Measurements from ENCODE around the gene SLC1A5.

- TF ChIP-seq EZH2phosphoT487 (IDR thresholded peaks at IDR 0.05; ENCODE audit: borderline replicate concordance) (no peak), SRF (IDR thresholded peaks at IDR 0.05; ENCODE audit: low read depth) (no peak), POLR2A (IDR thresholded peaks at IDR 0.05; ENCODE audit: borderline replicate concordance, extremely low read depth, insufficient read depth, insufficient read length) (no peak), CTCF (IDR thresholded peaks at IDR 0.05 in 2 of 3, conservative IDR thresholded peaks at IDR 0.05 in 1 of 3; ENCODE audit: borderline replicate concordance in 1 of 3, insufficient read depth in 1 of 3, low read depth in 2 of 3, low read length in 2 of 3) (no peak), ELF1 (IDR thresholded peaks at IDR 0.05; ENCODE audit: borderline replicate concordance, low read depth) (no peak), POLR2AphosphoS5 (IDR thresholded peaks at IDR 0.05; ENCODE audit: low read depth, low read length) (no peak), ZNF274 (IDR thresholded peaks at IDR 0.05; ENCODE audit: low read depth, low read length) (no peak), YY1 (IDR thresholded peaks at IDR 0.05; ENCODE audit: extremely low read depth, insufficient replicate concordance, low read depth, low read length) (no peak), REST (IDR thresholded peaks at IDR 0.05; ENCODE audit: low read depth) (no peak), EZH2 (IDR thresholded peaks at IDR 0.05) (no peak)
Observed at GRCh38 chr19:46775642-46776258, 12.6 kb downstream of the SLC1A5 start.

Measured in HCT116 (cell line).